ENCODE data around the gene DNAJC10. TPM values are rescaled to one million over a fixed set of nuclear protein-coding genes. Genes with fewer than 3 reads are reported as not detected.

Gene DNAJC10
- polyA plus RNA-seq, 1 donor, result 58.6 TPM

DNA sequence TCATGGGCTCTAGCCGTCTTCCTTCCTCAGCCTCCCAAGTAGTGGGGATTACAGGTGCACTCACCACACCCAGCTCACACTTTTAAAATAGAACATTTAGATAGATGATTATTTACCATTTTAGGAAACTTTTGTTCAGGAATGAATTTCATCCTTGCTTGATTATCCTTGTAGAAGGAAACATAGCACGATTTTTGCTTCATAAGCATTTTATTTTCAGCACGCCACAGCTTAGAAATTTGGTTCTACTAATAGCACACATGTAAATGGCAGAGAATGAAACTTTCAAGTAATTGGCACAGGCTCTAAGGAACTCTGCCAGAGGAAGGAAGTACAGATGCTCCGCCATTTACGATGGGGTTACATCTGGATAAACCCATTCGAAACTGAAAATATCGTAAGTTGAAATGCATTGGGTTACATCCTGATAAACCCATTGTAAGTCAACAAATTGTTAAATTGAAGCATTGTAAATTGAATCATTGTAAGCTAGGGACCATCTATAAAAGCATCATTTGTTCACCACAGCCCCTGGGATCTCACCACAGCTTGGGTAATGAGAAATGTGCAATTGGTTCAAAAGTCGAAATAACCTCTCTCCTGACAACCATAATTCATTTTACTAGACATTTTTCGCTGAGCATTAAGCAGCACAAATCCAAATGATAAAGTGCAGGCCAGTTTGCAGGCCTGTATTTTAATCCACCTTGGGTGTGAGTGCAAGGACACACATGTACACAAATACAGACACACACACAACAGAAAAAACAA lies 117.2 kb downstream of the DNAJC10 start:
- DNase-seq (ENCODE audit: low read depth), result no peak

DNA sequence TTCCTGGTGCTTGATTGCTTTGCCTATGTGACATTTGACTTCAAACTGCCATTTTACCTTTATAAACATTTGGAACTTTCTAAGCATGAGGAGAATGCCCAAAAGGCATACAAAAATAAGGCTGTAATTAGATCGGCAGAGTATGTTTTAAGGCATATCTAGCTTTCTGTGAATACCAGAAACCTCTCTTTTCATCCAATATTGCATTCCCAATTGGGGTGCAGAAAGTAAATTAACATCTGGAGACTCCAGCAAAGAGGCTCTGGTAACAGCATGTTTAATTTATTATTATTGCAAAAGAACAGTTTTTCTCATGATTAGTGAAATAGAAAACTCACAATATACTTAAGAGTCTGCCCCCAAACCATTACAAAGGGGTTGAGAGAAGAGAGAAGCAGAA lies 118.2 kb downstream of the DNAJC10 start:
- no peak for DNase-seq (ENCODE audit: low read depth)

DNA sequence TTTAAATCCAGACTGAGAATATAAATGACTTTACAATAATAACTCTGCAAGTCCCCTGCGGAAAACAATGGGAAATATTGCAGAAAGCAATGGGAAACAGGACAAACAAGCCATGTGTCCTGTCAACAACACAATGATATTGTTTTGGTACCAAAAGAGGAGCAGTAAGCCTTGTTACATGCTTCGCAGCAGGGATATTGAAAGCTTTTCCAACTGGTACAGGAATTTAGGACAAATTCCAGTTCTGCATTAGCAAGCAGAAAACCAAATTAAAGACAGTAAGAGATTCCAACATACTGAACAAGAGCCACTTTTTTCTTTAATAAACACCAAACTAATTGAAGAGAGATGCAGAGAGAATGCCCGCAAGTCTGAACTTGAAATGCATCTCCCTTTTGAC lies 120.4 kb downstream of the DNAJC10 start:
- DNase-seq (ENCODE audit: low read depth), result no peak

Other genes with a start within 250 kb of the DNAJC10 start
- 24.1 TPM for gene FRZB, start 150.4 kb downstream of the DNAJC10 start, polyA plus RNA-seq (ENCODE audit: insufficient read length)